Stimulated activated CD8-positive, alpha-beta memory T cell treated with anti-CD3 and anti-CD28 coated beads, Interleukin-4, amount 100 ng/mL, for 4 hours (primary cell): ENCODE measurements around the gene POM121C.
"Not testable (repeated sequence)": the region's sequence is repeated elsewhere in the genome, so short reads cannot be mapped to it uniquely, and the experiment has no call there.

Experiments
- DNase-seq, 2 donors: peaks; one replicate each; pipeline ENCODE4 v3.0.0-alpha.2; 2020; ENCODE audit warnings: low read depth in 2 of 2, low spot score in 1 of 2

The POM121C gene

GRCh38 chr7:75485979-75486643 is at the start of gene POM121C:
Gene POM121C (minus strand): TSS chr7:75486299. CDS start chr7:75441496, 44,803 bp downstream.
- DNase-seq = peak; percentile 62 to 79

GRCh38 chr7:75534727-75535307 is 48.7 kb upstream of the POM121C start:
- DNase-seq = no peak

GRCh38 chr7:75533926-75534325 is 47.8 kb upstream of the POM121C start:
- no peak for DNase-seq

GRCh38 chr7:75532639-75533038 is 46.5 kb upstream of the POM121C start:
- no peak for DNase-seq

GRCh38 chr7:75531359-75531821 is 45.3 kb upstream of the POM121C start:
- no peak for DNase-seq

GRCh38 chr7:75527224-75527722 is 41.2 kb upstream of the POM121C start:
- DNase-seq = not testable (repeated sequence)

GRCh38 chr7:75521727-75522126 is 35.6 kb upstream of the POM121C start:
- DNase-seq = not testable (repeated sequence)

- DNase-seq = not testable (repeated sequence)
These were observed 32.7 kb upstream of the POM121C start for GRCh38 chr7:75518842-75519241.

GRCh38 chr7:75509033-75509432 is 22.9 kb upstream of the POM121C start:
- not testable (repeated sequence) for DNase-seq

GRCh38 chr7:75492020-75492419 is 5.9 kb upstream of the POM121C start, which contains the start of gene SPDYE5:
Gene SPDYE5 (plus strand): TSS chr7:75492320. CDS start chr7:75494048, 1,728 bp downstream.
- not testable (repeated sequence) for DNase-seq

- DNase-seq = not testable (repeated sequence)
These were observed 632 bp downstream of the POM121C start for GRCh38 chr7:75485355-75485978.

- not testable (repeated sequence) for DNase-seq
These were observed 5.8 kb downstream of the POM121C start for GRCh38 chr7:75480313-75480712.

- not testable (repeated sequence) for DNase-seq
These were observed 8.6 kb downstream of the POM121C start for GRCh38 chr7:75477457-75477856.

- DNase-seq = not testable (repeated sequence)
These were observed 15.9 kb downstream of the POM121C start for GRCh38 chr7:75470166-75470565.

- DNase-seq = not testable (repeated sequence)
These were observed 25.6 kb downstream of the POM121C start for GRCh38 chr7:75460541-75460940.

GRCh38 chr7:75458034-75458433 is 28.1 kb downstream of the POM121C start:
- not testable (repeated sequence) for DNase-seq

GRCh38 chr7:75456403-75456802 is 29.7 kb downstream of the POM121C start:
- not testable (repeated sequence) for DNase-seq

- not testable (repeated sequence) for DNase-seq
These were observed 33.6 kb downstream of the POM121C start for GRCh38 chr7:75452494-75452955.

GRCh38 chr7:75449946-75450345 is 36.2 kb downstream of the POM121C start:
- not testable (repeated sequence) for DNase-seq

GRCh38 chr7:75442465-75443111 is 43.5 kb downstream of the POM121C start:
- not testable (repeated sequence) for DNase-seq

GRCh38 chr7:75442101-75442464 is 44.0 kb downstream of the POM121C start:
- DNase-seq = not testable (repeated sequence)
